Hepatocyte (in vitro differentiated cells): Measurements from ENCODE around the gene R3HDML. TPM values are rescaled to one million over a fixed set of nuclear protein-coding genes. Genes with fewer than 3 reads are reported as not detected.
"Not testable (repeated sequence)": the region's sequence is repeated elsewhere in the genome, so short reads cannot be mapped to it uniquely, and the experiment has no call there.

ENCODE experiments used
- DNase-seq: peaks from one replicate; pipeline ENCODE4 v3.0.0-alpha.2; 2016; ENCODE audit warnings: low spot score
- H2AFZ ChIP-seq: fragments of 200-600 bp; sonication (generic); 2 replicates; pipeline ENCODE4 v1.6.0; 2016; ENCODE audit warnings: antibody characterized with exemption, mild to moderate bottlenecking
- H3K27ac ChIP-seq: fragments of 200-600 bp; sonication (generic); 2 replicates; pipeline ENCODE4 v1.5.1; 2016; ENCODE audit warnings: mild to moderate bottlenecking
- H3K27me3 ChIP-seq: fragments of 200-600 bp; sonication (generic); 2 replicates; pipeline ENCODE4 v1.6.1; 2016
- H3K36me3 ChIP-seq: fragments of 200-600 bp; sonication (generic); replicated peaks from 2 replicates; pipeline ENCODE4 v1.5.1; 2016; ENCODE audit warnings: low read depth; ENCODE audit not compliant: insufficient read depth
- H3K4me1 ChIP-seq: fragments of 200-600 bp; sonication (generic); 2 replicates; pipeline ENCODE4 v1.5.1; 2016; ENCODE audit warnings: mild to moderate bottlenecking, moderate library complexity; ENCODE audit not compliant: insufficient read depth
- H3K4me2 ChIP-seq: fragments of 200-600 bp; sonication (generic); 2 replicates; pipeline ENCODE4 v1.6.0; 2016
- H3K4me3 ChIP-seq: fragments of 200-600 bp; sonication (generic); 2 replicates; pipeline ENCODE4 v1.5.1; 2016; ENCODE audit warnings: mild to moderate bottlenecking
- H3K79me2 ChIP-seq: fragments of 200-600 bp; sonication (generic); 2 replicates; pipeline ENCODE4 v1.6.0; 2017; ENCODE audit warnings: mild to moderate bottlenecking
- H3K9me2 ChIP-seq: fragments of 200-600 bp; sonication (generic); replicated peaks from 2 replicates; pipeline ENCODE4 v1.6.0; 2017; ENCODE audit warnings: mild to moderate bottlenecking; ENCODE audit not compliant: insufficient read depth
- H3K9me3 ChIP-seq: fragments of 200-600 bp; sonication (generic); 2 replicates; pipeline ENCODE4 v1.5.1; 2016; ENCODE audit warnings: low read depth, mild to moderate bottlenecking
- H4K20me1 ChIP-seq: fragments of 200-600 bp; sonication (generic); 2 replicates; pipeline ENCODE4 v1.6.0; 2016; ENCODE audit warnings: mild to moderate bottlenecking; ENCODE audit not compliant: insufficient read depth, poor library complexity, severe bottlenecking
- CTCF ChIP-seq: fragments of 200-600 bp; sonication (generic); IDR thresholded peaks from 2 replicates; pipeline ENCODE4 v1.5.1; 2016; ENCODE audit warnings: antibody characterized with exemption, mild to moderate bottlenecking; ENCODE audit not compliant: poor library complexity
- EZH2 ChIP-seq: fragments of 200-600 bp; sonication (generic); IDR thresholded peaks from 2 replicates; pipeline ENCODE4 v1.6.1; 2016; ENCODE audit warnings: antibody characterized with exemption, mild to moderate bottlenecking, borderline replicate concordance
- EZH2phosphoT487 ChIP-seq: fragments of 200-600 bp; sonication (generic); IDR thresholded peaks from one replicate; pipeline ENCODE4 v1.6.1; 2018; ENCODE audit warnings: antibody characterized with exemption, mild to moderate bottlenecking, low read depth, moderate library complexity; ENCODE audit not compliant: unreplicated experiment, severe bottlenecking
- WGBS: methylation state at CpG from one replicate; pipeline ENCODE4 v1.1.6; 2016; ENCODE audit warnings: low lambda C conversion rate; ENCODE audit errors: missing lambda C conversion rate; 5-methylcytosine and 5-hydroxymethylcytosine counted together
- polyA plus RNA-seq: library from polyadenylated mRNA; unstranded; fragments of >200 nt; fragmentation: Nextera tagmentation; extraction: Ambion mirVana; gene quantifications from 2 replicates; pipeline ENCODE4 v1.2.1, GENCODE V29; 2016
- total RNA-seq: library from RNA; depleted of rRNA; stranded (reverse); fragments of >200 nt; gene quantifications from 2 replicates; pipeline ENCODE4 v1.2.3, GENCODE V29; 2014

Gene R3HDML
- total and polyA plus RNA-seq, 2 experiments from 2014 or later: 0.23 TPM; not detected in 1

- Histone ChIP-seq H3K79me2 (no peaks in the 10 kb centered on the region), H3K9me2 (no peaks in the 10 kb centered on the region), H4K20me1 (no peaks in the 10 kb centered on the region), H3K4me3 (no peak overlapping the region), H3K4me2 (no peak overlapping the region), H3K27ac (no peak overlapping the region), H3K36me3 (no peaks in the 10 kb centered on the region), H3K4me1 (peaks cover 6% of the 10 kb centered on the region), H2AFZ (no peak overlapping the region), H3K9me3 (no peaks in the 10 kb centered on the region), H3K27me3 (no peaks in the 10 kb centered on the region)
- 40% methylated on average over 1 of the region's 1 CpG for WGBS
- DNase-seq: no peak
- TF ChIP-seq CTCF (no peak), EZH2phosphoT487 (no peak), EZH2 (no peak)
Observed at GRCh38 chr20:44324343-44324742, 12.5 kb upstream of the R3HDML start.

- Histone ChIP-seq H3K27me3 (no peaks in the 10 kb centered on the region), H3K36me3 (no peaks in the 10 kb centered on the region), H3K79me2 (no peaks in the 10 kb centered on the region), H4K20me1 (no peaks in the 10 kb centered on the region), H3K9me2 (no peaks in the 10 kb centered on the region), H3K4me2 (peak overlapping the region; percentile 77), H3K27ac (no peak overlapping the region), H3K4me1 (peaks cover 6% of the 10 kb centered on the region), H3K9me3 (no peaks in the 10 kb centered on the region), H3K4me3 (no peak overlapping the region), H2AFZ (peak overlapping the region; percentile 60)
- no peak for TF ChIP-seq EZH2phosphoT487
- no peak for TF ChIP-seq CTCF
- TF ChIP-seq EZH2: no peak
- 71% methylated on average over 9 of the region's 50 CpGs for WGBS
- peak; percentile 22 for DNase-seq
Observed at GRCh38 chr20:44326391-44327159, 10.3 kb upstream of the R3HDML start.

GRCh38 chr20:44327748-44328147, 9.1 kb upstream of the R3HDML start:
- H3K9me3 ChIP-seq, H3K27me3 ChIP-seq, H3K79me2 ChIP-seq, H3K9me2 ChIP-seq, H4K20me1 ChIP-seq, H3K4me3 ChIP-seq, H3K4me2 ChIP-seq, H3K36me3 ChIP-seq, DNase-seq, H3K4me1 ChIP-seq, H2AFZ ChIP-seq, H3K27ac ChIP-seq: not testable (repeated sequence)
- 92% methylated on average over 6 of the region's 7 CpGs for WGBS

- Histone ChIP-seq H3K79me2 (no peaks in the 10 kb centered on the region), H3K4me1 (peaks cover 6% of the 10 kb centered on the region), H3K4me2 (no peak overlapping the region), H2AFZ (no peak overlapping the region), H3K9me3 (no peaks in the 10 kb centered on the region), H3K27ac (no peak overlapping the region), H3K36me3 (no peaks in the 10 kb centered on the region), H3K9me2 (no peaks in the 10 kb centered on the region), H3K4me3 (no peak overlapping the region), H4K20me1 (no peaks in the 10 kb centered on the region), H3K27me3 (no peaks in the 10 kb centered on the region)
- TF ChIP-seq EZH2phosphoT487 (no peak), CTCF (no peak), EZH2 (no peak)
- 93% methylated on average over 4 of the region's 4 CpGs for WGBS
- DNase-seq: no peak
Observed at GRCh38 chr20:44328428-44328827, 8.4 kb upstream of the R3HDML start.
